Measurements from ENCODE around the gene TMEM169. TPM values are rescaled to one million over a fixed set of nuclear protein-coding genes. Genes with fewer than 3 reads are reported as not detected.

Gene TMEM169
- total and polyA plus RNA-seq, 10 of the 15 experiments (the other 5 are each of a cell fraction or from before 2014, with no cell fraction given) = 0.23 to 3.2 (median 2.3) TPM

- TF ChIP-seq YY1 (IDR thresholded peaks at IDR 0.05; ENCODE audit: low read depth, low read length) (peak; percentile 38), POLR2AphosphoS5 (IDR thresholded peaks at IDR 0.05; ENCODE audit: low read length) (peak; percentile 84), STAT3 (IDR thresholded peaks at IDR 0.05; ENCODE audit: low read depth, low read length) (no peak), IRF4 (IDR thresholded peaks at IDR 0.05; ENCODE audit: low read depth, low read length) (peak; percentile 61; the same call in 1 of the 2 replicates), TBL1XR1 (IDR thresholded peaks at IDR 0.05; ENCODE audit: low read depth, low read length) (0 out of 2 replicates have a peak, but pooled peaks have one; percentile 24), TAF1 (IDR thresholded peaks at IDR 0.05; ENCODE audit: borderline replicate concordance, low read depth, low read length) (no peak), BHLHE40 (IDR thresholded peaks at IDR 0.05; ENCODE audit: borderline replicate concordance in 1 of 2, low read depth in 2 of 2, low read length in 1 of 2) (peak; percentile 7 to 23; a peak in 1 of 4 replicates), SKIL (IDR thresholded peaks at IDR 0.05; ENCODE audit: low read depth, poor library complexity, severe bottlenecking) (peak; percentile 53), RUNX3 (IDR thresholded peaks at IDR 0.05; ENCODE audit: low read length) (peak; percentile 86), NRF1 (conservative IDR thresholded peaks at IDR 0.05; ENCODE audit: low read depth, low read length) (no peak), RB1 (IDR thresholded peaks at IDR 0.05; ENCODE audit: borderline replicate concordance) (peak; percentile 32; the same call in 1 of the 2 replicates), FOS (IDR thresholded peaks at IDR 0.05; ENCODE audit: borderline replicate concordance, extremely low read depth, insufficient read length) (no peak), JUNB (IDR thresholded peaks at IDR 0.05) (peak; percentile 55), REST (IDR thresholded peaks at IDR 0.05; ENCODE audit: low read depth, low read length) (no peak), POU2F2 (IDR thresholded peaks at IDR 0.05; ENCODE audit: borderline replicate concordance, low read depth, low read length) (peak; percentile 82; the same call in 1 of the 3 replicates), ETV6 (conservative IDR thresholded peaks at IDR 0.05 in 1 of 2, IDR thresholded peaks at IDR 0.05 in 1 of 2; ENCODE audit: borderline replicate concordance in 1 of 2, low read depth in 1 of 2) (peak in 1 of 2 experiments; percentile 73; a peak in 1 of 4 replicates), MEF2B (IDR thresholded peaks at IDR 0.05; ENCODE audit: partially characterized antibody, poor library complexity, severe bottlenecking) (peak; percentile 71), LARP7 (IDR thresholded peaks at IDR 0.05) (no peak), HDGF (IDR thresholded peaks at IDR 0.05) (0 out of 2 replicates have a peak, but pooled peaks have one; percentile 63), PAX5 (IDR thresholded peaks at IDR 0.05; ENCODE audit: borderline replicate concordance, low read depth, low read length) (peak; percentile 91), RFX5 (IDR thresholded peaks at IDR 0.05; ENCODE audit: low read depth, low read length) (no peak), IKZF2 (IDR thresholded peaks at IDR 0.05) (peak; percentile 77 to 82), MEF2A (IDR thresholded peaks at IDR 0.05; ENCODE audit: insufficient read depth, low read depth, low read length) (no peak), NBN (IDR thresholded peaks at IDR 0.05) (peak; percentile 94), IKZF1 (conservative IDR thresholded peaks at IDR 0.05) (peak; percentile 85)
Observed at GRCh38 chr2:216057688-216058193, 24.0 kb upstream of the TMEM169 start (continued).
